ENCODE results near the gene RET.

Gene RET

GRCh38 chr10:43128958-43129706, 52.3 kb downstream of the RET start:
- TF ChIP-seq CTCF (IDR thresholded peaks at IDR 0.05; ENCODE audit: extremely low read depth, missing control alignments): no peak
- peak; percentile 78 for DNase-seq (ENCODE audit: low spot score)

- no peak for TF ChIP-seq CTCF (IDR thresholded peaks at IDR 0.05; ENCODE audit: extremely low read depth, missing control alignments)
- DNase-seq (ENCODE audit: low spot score): peak; percentile 2
These were observed 53.9 kb downstream of the RET start for GRCh38 chr10:43130770-43131171.

GRCh38 chr10:43131256-43131655, 54.4 kb downstream of the RET start:
- no peak for TF ChIP-seq CTCF (IDR thresholded peaks at IDR 0.05; ENCODE audit: extremely low read depth, missing control alignments)
- no peak for DNase-seq (ENCODE audit: low spot score)

- no peak for DNase-seq (ENCODE audit: low spot score)
- TF ChIP-seq CTCF (IDR thresholded peaks at IDR 0.05; ENCODE audit: extremely low read depth, missing control alignments): no peak
These were observed 55.0 kb downstream of the RET start for GRCh38 chr10:43131906-43132305.

- peak; percentile 4 for DNase-seq (ENCODE audit: low spot score)
- no peak for TF ChIP-seq CTCF (IDR thresholded peaks at IDR 0.05; ENCODE audit: extremely low read depth, missing control alignments)
These were observed 56.3 kb downstream of the RET start for GRCh38 chr10:43132867-43133787.

GRCh38 chr10:43134126-43134905, 57.4 kb downstream of the RET start:
- peak; percentile 10 for DNase-seq (ENCODE audit: low spot score)
- TF ChIP-seq CTCF (IDR thresholded peaks at IDR 0.05; ENCODE audit: extremely low read depth, missing control alignments): no peak

All from GM20000 (cell line).